NCI-H2107 treated with DMSO at 0.1 percent for 48 hours (cell line): ENCODE results near the gene STAC.
"Not testable (repeated sequence)": the region's sequence is repeated elsewhere in the genome, so short reads cannot be mapped to it uniquely, and the experiment has no call there.

Experiments used
- DNase-seq: peaks from one replicate; lab custom pipeline; 2025; ENCODE audit not compliant: unreplicated experiment; lab: John Stamatoyannopoulos, UW

Gene STAC

GRCh38 chr3:36476286-36476942 lies 96.1 kb downstream of the STAC start:
- DNase-seq, result no peak

GRCh38 chr3:36477655-36478054 lies 97.4 kb downstream of the STAC start:
- DNase-seq, result no peak

- DNase-seq, result no peak
Measured at GRCh38 chr3:36480911-36481648, 100.8 kb downstream of the STAC start.

- no peak for DNase-seq
Measured at GRCh38 chr3:36482256-36482655, 102.0 kb downstream of the STAC start.

DNA sequence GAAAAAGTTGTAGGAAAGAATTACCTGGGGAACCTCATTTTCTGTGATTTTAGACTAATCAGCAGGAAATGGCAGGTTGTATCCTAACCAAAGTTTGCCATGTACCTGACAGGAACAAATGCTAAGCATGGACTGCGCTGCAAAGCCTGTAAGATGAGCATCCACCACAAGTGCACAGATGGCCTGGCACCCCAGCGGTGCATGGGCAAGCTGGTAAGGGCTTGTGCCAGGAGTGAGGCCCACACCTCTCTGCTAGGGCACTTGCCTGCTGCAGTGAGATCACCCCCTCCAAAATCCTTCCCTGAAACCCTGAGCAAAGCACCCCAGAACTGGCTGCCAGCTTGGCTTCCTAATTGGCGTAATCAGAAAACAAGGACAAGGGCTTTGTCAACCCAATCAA lies 102.6 kb downstream of the STAC start:
- DNase-seq, result no peak

DNA sequence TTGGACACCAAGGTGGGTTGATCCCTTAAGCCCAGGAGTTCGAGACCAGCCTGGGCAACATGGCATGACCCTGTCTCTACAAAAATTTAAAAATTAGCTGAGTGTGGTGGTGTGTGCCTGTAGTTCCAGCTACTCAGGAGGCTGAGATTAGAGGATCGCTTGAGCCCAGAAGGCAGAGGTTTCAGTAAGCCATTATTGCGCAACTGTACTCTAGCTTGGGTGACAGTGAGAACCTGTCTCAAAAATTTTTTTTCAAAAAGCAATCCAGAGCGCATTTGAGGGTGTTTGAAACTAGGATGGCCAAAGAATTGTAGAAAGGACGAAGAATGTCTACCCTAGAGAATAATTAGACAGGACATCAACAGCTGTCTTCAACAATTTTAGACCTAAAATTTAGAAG lies 103.4 kb downstream of the STAC start:
- DNase-seq, result no peak

DNA sequence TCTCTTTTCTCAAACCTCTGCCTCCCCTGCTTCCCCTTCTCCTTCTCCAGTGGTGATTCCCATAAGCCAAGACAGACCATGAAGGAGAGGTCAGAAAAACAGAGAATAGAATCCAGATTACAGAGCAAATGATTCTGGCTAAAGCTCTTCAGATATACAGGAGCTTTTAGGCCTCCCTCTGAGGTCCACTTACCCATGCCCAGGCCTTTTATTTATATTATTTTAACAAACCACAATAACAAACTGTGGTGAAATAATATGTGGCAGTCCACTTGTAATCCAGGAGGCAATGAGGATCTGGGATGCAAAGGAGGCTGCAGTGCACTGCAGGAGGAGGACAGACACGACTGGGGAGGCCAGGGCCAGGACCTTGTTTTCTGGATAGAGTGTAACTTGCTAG lies 104.1 kb downstream of the STAC start:
- no peak for DNase-seq

DNA sequence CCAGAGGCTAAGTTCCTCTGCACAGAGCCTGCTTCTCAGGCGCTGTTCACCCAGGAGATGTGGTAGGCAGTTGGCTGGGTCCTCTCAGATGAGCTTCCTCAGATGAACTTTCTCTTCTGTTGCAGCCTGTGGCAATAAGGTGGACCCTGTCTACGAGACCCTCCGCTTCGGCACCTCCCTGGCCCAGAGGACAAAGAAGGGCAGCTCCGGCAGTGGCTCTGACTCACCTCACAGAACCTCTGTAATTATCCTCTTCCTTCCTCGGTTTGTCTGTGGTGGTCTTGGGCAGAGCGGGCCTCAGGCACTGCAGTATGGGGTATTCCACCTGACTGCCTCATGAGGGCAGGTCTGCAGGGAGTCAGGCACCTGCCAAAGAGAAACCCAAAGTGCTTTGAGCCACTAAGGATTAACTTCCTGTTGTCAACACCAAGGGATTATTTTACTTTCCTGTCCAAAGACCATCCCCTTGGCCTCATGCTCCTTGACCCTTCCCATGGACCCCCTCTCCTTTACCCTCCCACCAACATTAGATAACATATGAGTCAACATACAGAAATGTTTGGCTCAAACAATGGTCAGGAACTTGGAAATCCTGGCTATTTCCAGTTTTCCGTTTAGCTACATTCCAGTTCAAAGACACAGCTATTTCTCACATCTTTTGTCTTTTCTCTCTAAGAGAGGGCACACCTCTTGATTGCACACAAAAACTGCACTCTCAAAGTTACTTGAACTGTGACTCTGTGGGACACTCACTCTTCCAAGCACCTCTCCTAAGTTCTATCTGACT lies 105.9 kb downstream of the STAC start:
- no peak for DNase-seq

DNA sequence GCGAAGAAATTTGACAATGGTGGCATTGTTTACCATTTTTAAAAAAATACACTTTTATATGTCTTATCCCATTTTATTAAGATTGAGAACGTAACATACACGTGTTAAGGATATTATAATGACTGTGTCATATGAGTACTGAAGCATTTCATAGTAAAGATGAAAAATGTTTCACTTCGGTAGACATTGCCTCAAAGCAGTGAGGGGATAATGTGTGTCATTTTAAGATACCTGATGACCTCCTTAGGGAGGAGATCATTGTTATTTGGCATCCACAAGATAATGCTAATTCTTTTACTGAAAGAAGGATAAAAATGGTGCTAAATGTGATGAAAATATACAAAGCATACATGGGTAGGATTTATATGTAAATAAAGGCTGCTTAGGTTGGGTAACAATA lies 107.3 kb downstream of the STAC start:
- DNase-seq, result no peak

- DNase-seq, result peak; percentile 7
Measured at GRCh38 chr3:36488077-36488789, 107.9 kb downstream of the STAC start.

- DNase-seq, result no peak
Measured at GRCh38 chr3:36489101-36489500, 108.8 kb downstream of the STAC start.

GRCh38 chr3:36489679-36490425 lies 109.5 kb downstream of the STAC start:
- DNase-seq, result no peak

DNA sequence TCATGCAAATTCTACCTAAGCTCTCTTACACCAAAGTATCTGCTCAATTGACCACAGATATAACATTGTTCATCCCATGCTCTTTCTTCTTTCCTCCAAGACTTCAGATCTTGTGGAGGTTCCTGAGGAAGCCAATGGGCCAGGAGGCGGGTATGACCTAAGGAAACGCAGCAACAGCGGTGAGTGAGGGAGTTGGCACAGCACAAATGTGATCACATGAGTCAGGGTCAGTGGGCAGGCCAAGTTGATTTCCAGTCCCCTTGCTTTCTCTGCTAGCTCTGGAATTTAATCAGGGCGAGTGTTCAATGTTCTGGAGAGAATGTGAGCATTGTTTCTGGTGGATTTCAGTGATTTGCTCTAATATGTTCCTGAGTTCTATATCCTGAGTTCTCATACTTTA lies 112.7 kb downstream of the STAC start:
- no peak for DNase-seq

GRCh38 chr3:36494461-36495109 lies 114.3 kb downstream of the STAC start:
- no peak for DNase-seq

DNA sequence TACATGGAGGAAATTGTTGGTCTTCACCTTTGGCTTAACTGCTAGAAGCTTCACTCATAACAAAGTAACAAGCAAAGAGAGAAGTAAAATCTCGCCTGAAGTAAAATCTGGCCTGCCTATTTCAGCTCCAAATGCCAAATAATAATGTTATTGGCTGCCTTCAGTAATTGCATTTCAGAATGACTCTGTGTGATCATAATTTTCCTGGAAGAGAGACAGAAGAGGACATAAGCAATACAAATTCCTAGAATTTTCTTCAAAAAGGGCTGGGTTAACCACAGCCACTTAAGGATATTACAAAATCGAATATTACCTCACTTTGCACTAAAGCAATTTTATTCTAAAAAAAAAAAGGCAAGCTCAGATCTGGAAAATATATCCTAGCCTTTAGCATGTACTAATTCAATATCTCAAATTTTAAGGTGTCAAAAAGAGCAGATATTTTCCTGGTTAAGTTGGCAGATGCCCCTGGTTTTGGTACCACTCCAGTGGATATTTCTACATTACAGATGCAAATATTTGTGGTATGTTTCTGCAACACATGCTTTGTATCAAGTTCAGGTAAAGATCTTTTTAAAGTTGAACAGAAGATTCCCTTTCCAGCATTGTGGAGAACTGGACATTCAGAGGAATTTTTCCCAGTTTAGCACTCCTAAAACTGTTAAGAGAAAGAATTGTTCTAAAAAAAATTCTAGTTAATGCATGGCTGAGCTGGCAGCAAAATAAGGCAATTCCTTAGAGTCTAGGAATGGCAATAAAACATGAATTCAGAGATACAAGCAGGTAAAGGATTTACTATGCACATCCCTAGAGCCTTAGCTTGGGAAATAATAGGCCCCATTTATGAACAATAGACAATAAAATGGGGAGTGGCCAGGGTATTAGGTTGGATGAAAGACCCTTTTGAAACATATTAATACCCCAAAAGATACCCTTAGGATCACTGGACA lies 116.7 kb downstream of the STAC start:
- no peak for DNase-seq

GRCh38 chr3:36500053-36500452 lies 119.7 kb downstream of the STAC start:
- not testable (repeated sequence) for DNase-seq

- DNase-seq, result no peak
Measured at GRCh38 chr3:36501616-36502015, 121.3 kb downstream of the STAC start.

- no peak for DNase-seq
Measured at GRCh38 chr3:36505393-36505792, 125.1 kb downstream of the STAC start.
